GM18870 (cell line): ENCODE results near the gene GPX4.
A peak's percentile ranks its signal among the peaks of the same experiment; 100 is the strongest.

Experiments used
- ATAC-seq: cut with Tn5 transposase; IDR thresholded peaks from one replicate; pipeline ENCODE4 v1.9.1; 2021; ENCODE audit warnings: moderate library complexity; ENCODE audit not compliant: unreplicated experiment

Gene GPX4, protein sequence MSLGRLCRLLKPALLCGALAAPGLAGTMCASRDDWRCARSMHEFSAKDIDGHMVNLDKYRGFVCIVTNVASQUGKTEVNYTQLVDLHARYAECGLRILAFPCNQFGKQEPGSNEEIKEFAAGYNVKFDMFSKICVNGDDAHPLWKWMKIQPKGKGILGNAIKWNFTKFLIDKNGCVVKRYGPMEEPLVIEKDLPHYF

GRCh38 chr19:1103708-1104310, at the start of gene GPX4:
TSS of gene GPX4 (plus strand) at chr19:1103994. CDS start at chr19:1104044, 50 bp downstream.
- ATAC-seq, result peak; percentile 36

- no peak for ATAC-seq
Measured at GRCh38 chr19:1054102-1055027, 49.4 kb upstream of the GPX4 start.

- ATAC-seq, result no peak
Measured at GRCh38 chr19:1055028-1055425, 48.8 kb upstream of the GPX4 start.

GRCh38 chr19:1055886-1056620, 47.7 kb upstream of the GPX4 start:
- no peak for ATAC-seq

DNA sequence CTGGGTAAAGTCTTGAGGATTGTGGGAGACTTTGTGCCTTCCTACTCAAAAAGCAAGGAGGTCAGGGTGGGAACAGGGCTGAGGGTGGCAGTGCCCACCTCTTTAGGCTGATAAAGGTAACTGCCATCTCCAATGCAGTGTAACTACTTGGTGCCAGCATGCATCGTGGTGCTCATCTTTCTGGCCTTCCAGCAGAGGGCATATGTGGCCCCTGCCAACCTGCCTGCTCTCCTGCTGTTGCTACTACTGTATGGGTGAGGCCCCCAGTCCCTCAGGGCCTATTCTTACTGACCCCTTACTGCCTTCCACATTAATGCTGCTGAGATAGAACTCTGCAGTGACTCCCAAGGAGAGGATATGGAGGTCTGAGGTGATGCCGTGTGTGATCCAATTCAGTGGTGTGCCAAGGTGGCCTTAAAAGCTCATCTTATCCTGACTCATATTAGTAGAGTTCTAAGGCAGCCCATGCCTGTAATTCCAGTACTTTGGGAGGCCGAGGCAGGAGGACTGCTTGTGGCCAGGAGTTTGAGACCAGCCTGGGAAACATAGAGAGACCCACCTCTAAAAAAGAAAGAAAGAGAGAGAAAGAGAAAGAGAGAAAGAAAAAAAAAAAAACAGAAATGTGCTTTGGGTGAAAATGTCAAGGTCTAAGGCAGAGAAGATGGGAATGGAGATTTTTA, 46.5 kb upstream of the GPX4 start:
- no peak for ATAC-seq

GRCh38 chr19:1058112-1058511, 45.7 kb upstream of the GPX4 start:
- ATAC-seq, result no peak

DNA sequence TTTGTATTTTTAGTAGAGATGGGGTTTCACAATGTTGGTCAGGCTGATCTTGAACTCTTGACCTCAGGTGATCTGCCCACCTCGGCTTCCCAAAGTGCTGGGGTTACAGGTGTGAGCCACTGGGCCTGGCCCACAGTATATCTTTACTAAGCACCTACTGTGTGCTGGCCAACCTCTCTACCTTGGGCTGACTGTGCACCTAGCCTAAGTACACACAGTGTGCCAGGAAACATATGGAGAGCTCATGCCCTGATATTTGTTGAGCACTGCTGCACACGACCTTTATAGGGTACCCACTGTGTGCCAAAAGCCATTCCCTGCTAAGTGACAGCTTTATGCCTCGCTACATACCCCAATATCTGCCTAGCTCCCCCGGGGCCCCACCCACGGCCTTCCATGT, 43.1 kb upstream of the GPX4 start:
- ATAC-seq, result no peak

DNA sequence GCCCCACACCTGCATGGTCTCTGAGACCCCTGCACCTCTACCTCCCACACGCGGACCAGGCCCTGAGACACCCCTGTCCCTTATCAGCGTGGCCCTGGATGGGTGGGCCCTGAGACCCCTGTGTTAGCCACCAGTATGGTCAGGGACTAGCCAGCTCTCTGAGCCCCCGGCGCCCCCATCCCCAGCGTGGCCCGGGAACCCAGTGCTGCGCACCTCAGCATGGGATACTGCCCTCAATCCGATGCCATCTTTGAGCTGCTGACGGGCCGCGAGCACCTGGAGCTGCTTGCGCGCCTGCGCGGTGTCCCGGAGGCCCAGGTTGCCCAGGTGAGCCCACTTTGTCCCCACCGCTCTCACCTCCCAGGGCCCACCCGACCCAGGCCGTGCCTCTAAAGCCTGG, 41.8 kb upstream of the GPX4 start:
- ATAC-seq, result no peak

- ATAC-seq, result no peak
Measured at GRCh38 chr19:1062387-1063029, 41.3 kb upstream of the GPX4 start.

DNA sequence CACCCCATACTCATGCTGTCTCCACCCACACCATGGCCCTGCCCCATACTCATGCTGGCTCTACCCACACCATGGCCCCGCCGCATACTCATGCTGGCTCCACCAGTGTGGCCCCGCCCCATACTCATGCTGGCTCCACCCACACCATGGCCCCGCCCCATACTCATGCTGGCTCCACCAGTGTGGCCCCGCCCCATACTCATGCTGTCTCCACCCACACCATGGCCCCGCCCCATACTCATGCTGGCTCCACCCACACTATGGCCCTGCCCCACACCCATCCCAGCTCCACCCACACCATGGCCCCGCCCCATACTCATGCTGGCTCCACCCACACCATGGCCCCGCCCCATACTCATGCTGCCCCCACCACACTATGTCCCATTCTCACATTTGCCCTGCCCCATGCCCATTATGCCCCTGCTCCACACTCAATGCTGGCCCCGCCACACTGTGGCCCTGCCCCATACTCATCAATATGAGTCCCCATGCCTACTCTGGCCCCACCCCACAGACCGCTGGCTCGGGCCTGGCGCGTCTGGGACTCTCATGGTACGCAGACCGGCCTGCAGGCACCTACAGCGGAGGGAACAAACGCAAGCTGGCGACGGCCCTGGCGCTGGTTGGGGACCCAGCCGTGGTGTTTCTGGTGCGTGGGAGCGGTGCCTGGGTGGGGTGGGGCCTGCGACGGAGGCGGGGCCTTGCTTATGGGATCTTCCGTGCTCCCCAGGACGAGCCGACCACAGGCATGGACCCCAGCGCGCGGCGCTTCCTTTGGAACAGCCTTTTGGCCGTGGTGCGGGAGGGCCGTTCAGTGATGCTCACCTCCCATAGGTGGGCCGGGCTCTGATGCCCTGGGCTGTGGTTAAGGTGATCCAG, 40.5 kb upstream of the GPX4 start:
- no peak for ATAC-seq

GRCh38 chr19:1063909-1064660, 39.7 kb upstream of the GPX4 start:
- ATAC-seq, result no peak

DNA sequence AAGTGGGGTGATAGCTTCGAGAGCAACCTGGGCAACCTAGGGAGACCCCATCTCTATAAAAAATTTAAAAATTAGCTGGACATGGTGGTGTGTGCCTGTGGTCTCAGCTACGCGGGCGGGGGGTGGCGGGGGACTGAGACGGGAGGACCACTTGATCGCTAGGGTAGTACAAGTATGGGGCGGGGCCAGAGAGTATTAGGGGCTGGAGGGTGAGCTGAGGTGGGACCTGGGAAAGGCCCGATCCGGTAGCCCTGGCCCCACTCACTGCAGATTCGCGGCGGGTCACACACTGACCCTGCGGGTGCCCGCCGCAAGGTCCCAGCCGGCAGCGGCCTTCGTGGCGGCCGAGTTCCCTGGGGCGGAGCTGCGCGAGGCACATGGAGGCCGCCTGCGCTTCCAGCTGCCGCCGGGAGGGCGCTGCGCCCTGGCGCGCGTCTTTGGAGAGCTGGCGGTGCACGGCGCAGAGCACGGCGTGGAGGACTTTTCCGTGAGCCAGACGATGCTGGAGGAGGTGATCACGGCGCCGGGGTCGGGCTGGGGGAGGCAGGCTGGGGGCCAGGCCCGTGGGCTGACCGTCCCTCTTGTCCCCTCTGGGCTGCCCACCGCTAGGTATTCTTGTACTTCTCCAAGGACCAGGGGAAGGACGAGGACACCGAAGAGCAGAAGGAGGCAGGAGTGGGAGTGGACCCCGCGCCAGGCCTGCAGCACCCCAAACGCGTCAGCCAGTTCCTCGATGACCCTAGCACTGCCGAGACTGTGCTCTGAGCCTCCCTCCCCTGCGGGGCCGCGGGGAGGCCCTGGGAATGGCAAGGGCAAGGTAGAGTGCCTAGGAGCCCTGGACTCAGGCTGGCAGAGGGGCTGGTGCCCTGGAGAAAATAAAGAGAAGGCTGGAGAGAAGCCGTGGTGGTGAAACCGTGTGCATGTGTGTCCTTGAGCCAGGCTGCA, 38.9 kb upstream of the GPX4 start:
- no peak for ATAC-seq

GRCh38 chr19:1065606-1066109, 38.1 kb upstream of the GPX4 start:
- no peak for ATAC-seq

GRCh38 chr19:1066251-1066747, 37.5 kb upstream of the GPX4 start:
- no peak for ATAC-seq

DNA sequence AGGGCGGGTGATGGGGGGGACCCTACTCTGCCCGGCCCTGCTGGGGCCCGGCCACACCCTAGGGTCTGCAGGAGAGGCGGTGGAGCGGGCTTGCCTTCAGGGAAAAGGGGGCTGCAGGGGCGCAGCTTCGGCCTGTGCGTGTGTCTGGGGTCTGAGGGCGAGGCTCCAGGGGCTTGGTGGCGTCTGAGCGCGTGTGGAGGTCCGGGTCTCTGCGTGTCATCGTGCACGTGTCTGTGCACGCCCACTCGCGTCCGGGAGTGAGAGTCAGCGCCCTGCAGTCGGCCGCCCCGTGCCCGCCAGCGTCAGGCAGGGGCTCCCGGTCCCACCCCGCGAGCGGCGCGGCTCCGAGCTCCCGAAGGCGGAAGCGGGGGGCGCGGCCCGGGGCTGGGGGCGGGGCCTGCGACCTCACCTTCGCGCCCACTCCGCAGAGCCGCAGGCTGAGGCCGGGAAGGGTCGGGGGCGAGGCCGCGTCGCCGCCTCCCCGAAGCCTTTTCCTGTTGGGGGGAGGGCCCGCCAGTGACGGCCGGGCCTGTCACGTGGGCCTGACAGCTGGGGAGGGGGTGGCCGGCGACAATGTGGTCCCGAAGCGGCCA, 37.0 kb upstream of the GPX4 start, which contains the start of gene ARHGAP45:
ARHGAP45 (plus strand) TSS at position 420 of the 593 bp plus-strand sequence. CDS start 239 bp downstream, outside the sequence.
- no peak for ATAC-seq

GRCh38 chr19:1067341-1067957, 36.3 kb upstream of the GPX4 start:
- no peak for ATAC-seq
